HG03060 (cell line): ENCODE data around the gene EDC3.

Experiments used
- ATAC-seq: cut with Tn5 transposase; IDR thresholded peaks from one replicate; pipeline ENCODE4 v1.9.1; 2021; ENCODE audit warnings: low read depth, moderate number of reproducible peaks; ENCODE audit not compliant: unreplicated experiment

Gene EDC3

DNA sequence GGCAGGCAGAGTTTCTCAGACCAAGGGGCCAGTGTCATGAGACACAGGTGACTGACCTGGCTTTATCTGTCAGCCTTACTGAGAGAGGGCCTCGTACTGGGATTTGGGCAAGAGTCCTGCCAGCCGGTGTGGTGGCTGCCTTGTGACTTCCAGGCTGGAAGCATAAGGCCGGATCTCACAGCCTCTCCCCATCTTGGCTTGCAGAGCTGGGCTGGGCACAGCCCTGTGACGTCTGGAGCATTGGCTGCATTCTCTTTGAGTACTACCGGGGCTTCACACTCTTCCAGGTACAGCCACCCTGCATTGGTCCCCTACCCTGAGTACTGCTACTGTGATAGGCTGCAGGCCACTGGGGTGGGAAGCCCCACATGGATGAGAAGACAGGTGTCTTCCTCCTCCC lies 68.1 kb downstream of the EDC3 start:
- no peak for ATAC-seq

DNA sequence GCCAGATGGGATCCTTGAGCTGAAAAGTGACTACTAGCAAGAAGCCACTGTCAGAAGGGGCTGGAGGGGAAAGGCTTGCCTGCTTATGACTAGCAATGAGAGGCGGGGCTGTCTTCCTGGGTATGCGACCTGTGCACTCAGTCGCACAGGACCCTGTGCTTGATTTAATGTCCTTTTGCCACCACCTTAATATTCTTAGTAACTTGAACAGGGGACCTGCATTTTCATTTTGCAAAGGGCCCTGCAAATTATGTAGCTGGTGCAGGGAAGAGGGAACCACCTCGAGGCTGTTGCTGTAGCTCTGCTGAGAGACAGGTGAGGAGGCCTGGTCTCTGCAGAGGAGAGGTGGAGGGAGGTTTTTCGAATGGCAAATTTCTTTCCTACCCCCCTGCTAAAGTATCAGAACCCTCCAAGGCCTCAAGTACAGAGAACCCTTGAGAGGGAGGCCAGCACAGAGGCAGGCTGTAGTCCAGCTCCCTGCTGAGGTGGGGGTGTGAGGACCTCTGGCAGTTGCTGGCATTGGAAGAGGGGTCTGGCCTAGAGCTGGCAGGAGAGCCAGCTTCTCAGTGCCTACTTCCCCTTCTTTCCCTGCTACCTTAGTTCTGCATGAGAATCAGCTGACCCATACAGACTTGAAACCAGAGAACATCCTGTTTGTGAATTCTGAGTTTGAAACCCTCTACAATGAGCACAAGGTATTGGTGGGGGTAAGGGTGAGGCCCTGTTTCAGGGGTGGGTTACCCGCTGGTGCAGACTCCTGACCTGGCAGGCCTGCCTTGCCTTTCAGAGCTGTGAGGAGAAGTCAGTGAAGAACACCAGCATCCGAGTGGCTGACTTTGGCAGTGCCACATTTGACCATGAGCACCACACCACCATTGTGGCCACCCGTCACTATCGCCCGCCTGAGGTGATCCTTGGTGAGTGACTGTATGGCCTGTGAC lies 68.8 kb downstream of the EDC3 start:
- ATAC-seq = no peak

DNA sequence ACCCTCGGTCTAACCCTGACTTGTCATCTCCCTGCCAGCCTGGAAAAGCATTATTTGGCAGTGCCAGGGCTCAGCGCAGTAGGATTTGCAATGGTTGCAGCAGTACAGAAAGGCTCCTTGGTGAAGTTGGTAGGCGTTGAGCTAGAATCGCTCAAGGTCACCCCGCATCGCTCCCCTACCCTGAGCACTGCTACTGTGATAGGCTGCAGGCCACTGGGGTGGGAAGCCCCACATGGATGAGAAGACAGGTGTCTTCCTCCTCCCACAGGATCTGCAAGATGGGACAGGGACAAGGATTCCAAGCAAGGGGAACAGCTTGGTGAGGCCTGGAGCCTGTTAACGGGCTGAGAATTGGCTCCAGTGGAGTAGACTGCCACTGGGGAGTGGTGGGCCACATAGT lies 69.5 kb downstream of the EDC3 start:
- no peak for ATAC-seq

DNA sequence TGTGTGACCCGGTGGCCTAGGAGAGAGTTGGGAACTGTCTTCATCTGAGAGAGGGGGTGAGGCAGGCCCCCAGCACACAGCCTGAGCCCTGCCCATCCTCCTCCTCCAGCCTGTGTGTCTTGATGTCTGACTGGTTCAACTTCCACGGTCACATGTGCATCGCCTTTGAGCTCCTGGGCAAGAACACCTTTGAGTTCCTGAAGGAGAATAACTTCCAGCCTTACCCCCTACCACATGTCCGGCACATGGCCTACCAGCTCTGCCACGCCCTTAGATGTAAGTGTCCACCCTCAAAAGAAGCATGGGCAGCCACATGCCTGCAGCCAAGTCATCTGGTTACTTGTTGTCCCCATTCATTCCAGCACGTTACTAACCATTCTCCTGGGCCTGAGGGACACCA lies 70.1 kb downstream of the EDC3 start:
- ATAC-seq = no peak

- no peak for ATAC-seq
These were observed 71.7 kb downstream of the EDC3 start for GRCh38 chr15:74624020-74624602.

DNA sequence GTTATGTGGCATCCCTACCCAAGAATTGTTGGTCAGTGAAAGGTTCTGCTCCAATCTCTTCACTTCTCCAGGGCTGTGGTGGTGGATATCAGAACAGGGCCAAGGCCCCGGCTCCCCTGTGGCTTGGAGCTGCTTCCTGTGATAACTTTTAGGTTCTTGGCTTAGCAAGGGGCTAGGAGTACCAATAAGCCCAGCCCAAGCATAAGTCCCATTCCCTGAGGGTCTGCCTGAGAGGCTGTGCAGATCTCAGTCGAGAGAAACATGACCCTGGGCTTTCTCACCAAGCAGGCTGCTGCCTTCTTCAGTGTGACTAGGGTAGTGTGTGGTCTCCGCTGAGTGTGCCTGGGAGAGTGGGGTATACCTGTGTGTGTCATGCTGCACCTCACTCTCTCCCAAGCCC lies 73.1 kb downstream of the EDC3 start:
- ATAC-seq = no peak

GRCh38 chr15:74621936-74622335 lies 73.9 kb downstream of the EDC3 start:
- no peak for ATAC-seq

DNA sequence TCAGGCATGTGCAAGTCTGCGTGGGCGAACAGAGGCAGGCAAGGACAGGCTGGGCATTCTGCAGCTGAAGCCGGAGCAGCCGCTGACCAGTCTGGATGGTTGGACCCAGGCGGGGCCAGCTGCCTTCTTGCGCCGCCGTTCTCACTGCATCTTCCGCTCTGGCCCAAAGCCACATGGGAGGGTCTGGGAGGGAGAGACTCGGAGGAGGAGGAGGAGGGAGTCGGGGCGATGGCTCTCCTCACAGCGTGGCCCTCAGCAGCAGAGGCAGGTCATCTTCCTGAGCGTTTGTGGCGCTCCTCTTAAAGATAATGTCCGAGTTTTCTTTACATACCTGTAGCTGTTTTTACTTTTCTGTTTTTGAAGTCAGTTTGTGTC lies 74.3 kb downstream of the EDC3 start:
- no peak for ATAC-seq

DNA sequence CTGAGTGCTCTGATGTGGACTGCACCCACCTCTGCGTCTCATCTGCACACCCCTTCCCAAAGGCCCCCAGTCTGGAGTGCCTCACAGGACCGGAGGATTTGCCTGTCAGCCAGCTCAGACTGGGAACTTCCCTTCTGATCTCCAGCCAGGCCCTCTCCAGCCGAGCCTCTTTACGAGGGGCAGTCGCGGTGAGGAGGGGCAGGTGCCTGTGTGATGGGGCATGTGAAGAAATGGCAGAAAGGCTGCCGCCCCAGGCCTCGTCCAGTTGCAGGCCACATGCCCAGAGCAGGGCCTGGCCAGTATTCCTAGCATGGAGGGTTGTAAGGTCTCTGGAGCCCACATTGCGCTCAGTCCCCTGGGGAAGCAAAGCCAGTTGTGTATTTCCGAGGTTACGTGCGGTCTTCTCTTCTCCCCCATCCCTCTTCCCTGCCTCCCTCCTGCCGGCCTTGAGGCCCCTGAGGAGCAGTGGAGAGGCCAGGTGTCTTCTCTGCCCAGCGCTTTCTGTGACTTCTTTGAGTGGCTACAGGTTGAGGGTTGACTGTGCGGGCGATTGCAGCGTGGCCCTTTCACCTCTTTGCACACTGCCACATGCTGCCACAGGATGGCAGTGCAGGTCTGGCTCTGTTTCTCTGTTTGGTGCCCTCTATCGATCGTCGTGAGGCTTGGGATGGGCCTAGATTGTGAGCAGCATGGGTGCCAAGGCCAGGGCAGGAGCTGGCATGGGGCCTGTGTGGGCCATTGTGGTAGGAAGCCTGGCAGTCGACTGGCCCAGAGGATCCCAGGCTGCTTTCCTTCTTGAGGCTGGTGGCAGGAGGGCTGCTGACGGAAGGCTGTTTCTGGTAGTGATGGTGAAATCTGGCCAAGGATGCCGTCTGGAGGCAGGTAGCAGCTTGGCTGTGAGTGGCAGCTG lies 74.9 kb downstream of the EDC3 start:
- peak; percentile 59 for ATAC-seq

- ATAC-seq = no peak
These were observed 75.7 kb downstream of the EDC3 start for GRCh38 chr15:74619916-74620635.

GRCh38 chr15:74618841-74619596 lies 76.8 kb downstream of the EDC3 start:
- ATAC-seq = no peak

- ATAC-seq = no peak
These were observed 78.8 kb downstream of the EDC3 start for GRCh38 chr15:74616996-74617395.

DNA sequence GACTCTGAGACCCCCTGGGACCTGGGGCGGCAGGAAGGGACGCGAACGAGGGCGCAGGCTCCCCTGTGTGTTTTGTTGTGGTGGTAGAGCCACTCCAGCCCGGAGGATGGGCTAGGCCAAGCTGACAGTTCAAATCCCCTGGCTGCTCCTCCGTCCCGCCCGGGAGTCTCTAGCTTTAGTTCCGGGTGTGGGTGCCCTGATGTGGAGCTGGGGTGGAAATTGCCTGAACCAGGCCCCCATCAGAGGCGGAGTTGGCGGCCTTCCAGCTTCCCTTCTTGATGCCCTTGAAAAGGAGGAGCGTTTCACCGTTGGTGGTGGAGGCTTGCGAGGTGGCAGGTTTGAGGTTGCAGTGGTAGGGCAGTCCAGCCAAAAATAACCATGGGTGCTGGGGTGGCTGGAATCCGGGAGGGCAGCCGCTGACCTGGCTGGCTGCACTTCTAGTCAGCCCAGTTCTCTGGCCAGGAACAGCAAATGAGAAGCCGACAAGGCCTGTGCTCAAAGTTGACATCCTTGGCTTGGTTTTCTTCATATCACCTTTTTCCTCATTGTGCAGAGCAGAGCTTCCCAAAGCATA lies 79.4 kb downstream of the EDC3 start:
- ATAC-seq = no peak

GRCh38 chr15:74615508-74616365 lies 80.1 kb downstream of the EDC3 start, which contains the start of gene CLK3:
CLK3 (plus strand) TSS chr15:74615836; CDS start chr15:74619197, 3,361 bp downstream.
- peak; percentile 45 for ATAC-seq

DNA sequence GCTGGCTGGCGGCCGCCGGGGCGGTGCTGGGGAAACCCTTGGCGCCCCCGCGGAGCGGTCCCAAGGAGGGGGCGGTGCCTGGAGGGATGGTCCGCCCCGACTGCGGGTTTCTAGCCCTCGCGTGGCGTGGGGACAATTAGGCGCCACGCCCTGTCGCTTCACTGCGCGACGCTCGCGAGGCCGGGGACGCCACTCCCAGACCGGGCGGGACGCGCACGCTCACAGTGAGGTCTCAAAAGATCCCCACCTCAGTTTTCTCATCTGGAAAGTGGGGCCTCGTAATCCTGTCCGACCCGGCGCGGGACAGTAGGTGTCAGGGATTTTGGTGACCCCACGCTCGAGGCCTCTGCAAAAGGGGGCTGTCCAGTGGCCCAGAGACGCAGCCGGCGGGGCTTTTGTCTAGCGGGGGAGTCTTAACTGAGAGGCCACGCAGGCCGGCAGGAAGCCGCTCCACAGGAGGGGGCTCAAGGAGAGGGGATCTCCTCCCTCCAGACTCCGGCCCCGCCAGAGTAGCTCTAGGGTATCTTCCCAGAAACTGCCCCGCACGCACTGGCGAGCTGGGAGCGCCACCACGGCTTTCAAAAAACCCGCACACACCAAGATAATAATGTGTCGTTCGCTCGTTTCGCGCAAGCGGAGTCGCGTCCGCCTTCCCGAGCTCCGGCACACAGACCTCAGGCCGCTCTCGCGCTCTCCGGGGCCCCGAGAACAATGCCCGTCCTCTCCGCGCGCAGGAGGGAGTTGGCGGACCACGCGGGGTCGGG lies 80.9 kb downstream of the EDC3 start:
- peak; percentile 27 for ATAC-seq

GRCh38 chr15:74613953-74614743 lies 81.7 kb downstream of the EDC3 start:
- ATAC-seq = no peak
